Measurements from ENCODE around the gene RNF166. TPM values are rescaled to one million over a fixed set of nuclear protein-coding genes. Genes with fewer than 3 reads are reported as not detected.

Gene RNF166
- total and polyA plus RNA-seq, 2 experiments from 2014 or later: 33.5 to 34.2 TPM

DNA sequence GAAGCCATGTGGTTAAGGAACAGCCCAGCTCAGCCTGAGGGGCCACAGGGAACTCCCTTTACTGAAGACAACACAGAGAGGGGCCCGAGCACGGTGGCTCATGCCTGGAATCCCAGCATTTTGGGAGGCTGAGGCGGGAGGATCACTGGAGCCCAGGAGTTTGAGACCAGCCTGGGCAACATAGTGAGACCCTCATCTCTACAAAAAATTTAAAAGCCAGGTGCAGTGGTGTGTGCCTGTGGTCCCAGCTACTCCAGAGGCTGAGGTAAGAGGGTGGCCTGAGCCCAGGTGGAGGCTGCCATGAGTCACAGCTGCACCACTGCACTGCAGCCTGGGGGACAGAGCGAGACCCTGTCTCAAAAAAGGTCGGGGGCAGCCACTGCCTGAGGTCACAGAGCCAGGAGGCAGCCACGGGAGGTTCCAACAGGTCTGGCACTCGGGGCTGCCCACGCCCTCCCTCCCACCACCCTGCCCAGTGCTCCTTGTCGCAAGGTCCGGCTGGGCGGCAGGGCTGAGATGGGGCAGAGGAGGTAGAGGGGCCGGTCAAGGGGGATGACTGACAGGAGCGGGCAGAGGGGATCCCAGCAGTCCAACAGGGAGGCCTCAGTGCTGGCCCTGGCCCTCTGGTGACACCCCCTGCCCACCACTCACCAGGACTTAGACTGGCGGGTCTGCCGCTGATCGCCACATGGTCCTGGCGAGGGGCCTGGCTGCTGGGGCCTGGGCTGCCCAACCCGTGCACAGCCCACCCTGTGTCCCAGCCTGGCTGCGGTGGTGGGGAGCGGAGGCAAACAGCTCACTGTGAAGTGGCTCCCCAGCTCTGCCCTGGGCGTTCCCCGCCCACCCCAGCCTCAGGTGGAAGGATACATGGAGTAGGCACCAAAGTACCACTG is 58.8 kb downstream of the RNF166 start:
- Histone ChIP-seq H3K27ac (no peak overlapping the region), H3K27me3 (no peaks in the 10 kb centered on the region), H3K4me1 (ENCODE audit: low read depth) (peaks cover 6% of the 10 kb centered on the region), H3K4me3 (no peak overlapping the region), H3K36me3 (no peaks in the 10 kb centered on the region), H3K9me3 (ENCODE audit: low read depth) (no peaks in the 10 kb centered on the region)
- TF ChIP-seq, protein P1, sequence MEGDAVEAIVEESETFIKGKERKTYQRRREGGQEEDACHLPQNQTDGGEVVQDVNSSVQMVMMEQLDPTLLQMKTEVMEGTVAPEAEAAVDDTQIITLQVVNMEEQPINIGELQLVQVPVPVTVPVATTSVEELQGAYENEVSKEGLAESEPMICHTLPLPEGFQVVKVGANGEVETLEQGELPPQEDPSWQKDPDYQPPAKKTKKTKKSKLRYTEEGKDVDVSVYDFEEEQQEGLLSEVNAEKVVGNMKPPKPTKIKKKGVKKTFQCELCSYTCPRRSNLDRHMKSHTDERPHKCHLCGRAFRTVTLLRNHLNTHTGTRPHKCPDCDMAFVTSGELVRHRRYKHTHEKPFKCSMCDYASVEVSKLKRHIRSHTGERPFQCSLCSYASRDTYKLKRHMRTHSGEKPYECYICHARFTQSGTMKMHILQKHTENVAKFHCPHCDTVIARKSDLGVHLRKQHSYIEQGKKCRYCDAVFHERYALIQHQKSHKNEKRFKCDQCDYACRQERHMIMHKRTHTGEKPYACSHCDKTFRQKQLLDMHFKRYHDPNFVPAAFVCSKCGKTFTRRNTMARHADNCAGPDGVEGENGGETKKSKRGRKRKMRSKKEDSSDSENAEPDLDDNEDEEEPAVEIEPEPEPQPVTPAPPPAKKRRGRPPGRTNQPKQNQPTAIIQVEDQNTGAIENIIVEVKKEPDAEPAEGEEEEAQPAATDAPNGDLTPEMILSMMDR (IDR thresholded peaks at IDR 0.05; ENCODE audit: low read depth, low read length): no peak
- DNase-seq (ENCODE audit: low read depth in 1 of 2, low spot score in 1 of 2): no peak

Other genes starting within 250 kb of the RNF166 start
- gene ZC3H18, start 136.0 kb downstream of the RNF166 start, total RNA-seq: 16.1 and 26.9 TPM in 2 replicates
- 26.8 and 31.7 TPM in 2 replicates for gene ZC3H18, start 136.0 kb downstream of the RNF166 start, polyA plus RNA-seq
- not detected in 2 replicates for gene IL17C, start 67.8 kb downstream of the RNF166 start, total RNA-seq
- gene IL17C, start 67.8 kb downstream of the RNF166 start, polyA plus RNA-seq: not detected in 2 replicates
- 174 and 218 TPM in 2 replicates for gene CYBA, start 55.4 kb downstream of the RNF166 start, total RNA-seq
- 233 and 237 TPM in 2 replicates for gene CYBA, start 55.4 kb downstream of the RNF166 start, polyA plus RNA-seq
- gene MVD, start 43.3 kb downstream of the RNF166 start, total RNA-seq: 65.0 and 159 TPM in 2 replicates
- 88.4 and 192 TPM in 2 replicates for gene MVD, start 43.3 kb downstream of the RNF166 start, polyA plus RNA-seq
- 1.6 and 2.9 TPM in 2 replicates for gene SNAI3, start 19.9 kb downstream of the RNF166 start, total RNA-seq
- 3.7 and 4.5 TPM in 2 replicates for gene SNAI3, start 19.9 kb downstream of the RNF166 start, polyA plus RNA-seq
- gene CTU2, start 95 bp upstream of the RNF166 start, total RNA-seq: 9.3 and 10.8 TPM in 2 replicates
- 9.2 and 13.8 TPM in 2 replicates for gene CTU2, start 95 bp upstream of the RNF166 start, polyA plus RNA-seq
- gene PIEZO1, start 78.8 kb upstream of the RNF166 start, total RNA-seq: 54.5 and 121 TPM in 2 replicates
- 32.7 and 49.2 TPM in 2 replicates for gene PIEZO1, start 78.8 kb upstream of the RNF166 start, polyA plus RNA-seq
- gene CDT1, start 97.4 kb upstream of the RNF166 start, total RNA-seq: 24.5 and 29.6 TPM in 2 replicates
- 15.9 and 17.9 TPM in 2 replicates for gene CDT1, start 97.4 kb upstream of the RNF166 start, polyA plus RNA-seq
- 123 and 140 TPM in 2 replicates for gene APRT, start 105.5 kb upstream of the RNF166 start, total RNA-seq
- 169 and 193 TPM in 2 replicates for gene APRT, start 105.5 kb upstream of the RNF166 start, polyA plus RNA-seq
- 28.3 and 29.5 TPM in 2 replicates for gene GALNS, start 150.5 kb upstream of the RNF166 start, total RNA-seq
- 23.4 and 31.0 TPM in 2 replicates for gene GALNS, start 150.5 kb upstream of the RNF166 start, polyA plus RNA-seq
- gene TRAPPC2L, start 150.7 kb upstream of the RNF166 start, total RNA-seq: 30.9 and 42.0 TPM in 2 replicates
- gene TRAPPC2L, start 150.7 kb upstream of the RNF166 start, polyA plus RNA-seq: 114 and 130 TPM in 2 replicates
- not detected in 2 replicates for gene PABPN1L, start 160.3 kb upstream of the RNF166 start, total RNA-seq
- 0.32 TPM in 1 of 2 replicates, not detected in the other for gene PABPN1L, start 160.3 kb upstream of the RNF166 start, polyA plus RNA-seq

Measured in cardiac muscle cell (in vitro differentiated cells and primary cell).